HepG2 (cell line): ENCODE measurements around the gene ANKS3. TPM values are rescaled to one million over a fixed set of nuclear protein-coding genes. Genes with fewer than 3 reads are reported as not detected.

Experiments used
- KAT7 ChIP-seq: IDR thresholded peaks from 2 replicates; pipeline ENCODE4 v1.6.1; 2018; ENCODE audit warnings: borderline replicate concordance, missing compliant biosample characterization
- KMT2A ChIP-seq: sonication (generic); formaldehyde crosslinking; IDR thresholded peaks from 2 replicates; pipeline ENCODE4 v1.4.0; 2020; ENCODE audit warnings: missing genetic modification reagents
- NFIC ChIP-seq: IDR thresholded peaks from 2 replicates; pipeline ENCODE4 v1.6.1; 2012; ENCODE audit warnings: mild to moderate bottlenecking, low read length, inconsistent platforms
- REL ChIP-seq: sonication (generic); formaldehyde crosslinking; conservative IDR thresholded peaks from 2 replicates; pipeline ENCODE4 v1.8.0; 2022; ENCODE audit warnings: mild to moderate bottlenecking, missing genetic modification reagents, moderate library complexity
- SAFB2 ChIP-seq: sonication (generic); formaldehyde crosslinking; IDR thresholded peaks from 2 replicates; pipeline ENCODE4 v1.5.1; 2020; ENCODE audit warnings: missing genetic modification reagents, low read depth, mild to moderate bottlenecking, borderline replicate concordance
- SMARCC2 ChIP-seq: fragments of 450-650 bp; IDR thresholded peaks from 2 replicates; pipeline ENCODE4 v1.6.1; 2017; ENCODE audit warnings: antibody characterized with exemption, mild to moderate bottlenecking
- SP1 ChIP-seq, 2 experiments: fragments of 450-650 bp in 1 of 2; sonication (generic) in 1 of 2; formaldehyde crosslinking in 1 of 2; IDR thresholded peaks; 2 replicates each; pipeline versions ENCODE4 v1.4.0 to v1.6.1; 2016 to 2020; ENCODE audit warnings: missing genetic modification reagents in 1 of 2
- TAF15 ChIP-seq: fragments of 200-400 bp; formaldehyde crosslinking; IDR thresholded peaks from one replicate; pipeline ENCODE4 v1.6.1; 2018; ENCODE audit warnings: mild to moderate bottlenecking, low read depth, low read length; ENCODE audit not compliant: poor library complexity, severe bottlenecking
- TBX3 ChIP-seq: fragments of 450-650 bp; IDR thresholded peaks from 2 replicates; pipeline ENCODE4 v1.6.1; 2017; ENCODE audit warnings: antibody characterized with exemption, mild to moderate bottlenecking, inconsistent platforms, borderline replicate concordance
- TOPORS ChIP-seq: sonication (generic); formaldehyde crosslinking; IDR thresholded peaks from 2 replicates; pipeline ENCODE4 v1.8.0; 2023; ENCODE audit warnings: mild to moderate bottlenecking, missing genetic modification reagents
- ZNF292 ChIP-seq: sonication (generic); formaldehyde crosslinking; IDR thresholded peaks from 2 replicates; pipeline ENCODE4 v1.8.1; 2022; ENCODE audit warnings: mild to moderate bottlenecking, low read depth, missing genetic modification reagents, borderline replicate concordance
- ZNF326 ChIP-seq: sonication (generic); formaldehyde crosslinking; IDR thresholded peaks from 2 replicates; pipeline ENCODE4 v1.4.0; 2020; ENCODE audit warnings: missing genetic modification reagents, borderline replicate concordance
- ZNF33B ChIP-seq: sonication (generic); formaldehyde crosslinking; IDR thresholded peaks from 2 replicates; pipeline ENCODE4 v1.5.1; 2020; ENCODE audit warnings: mild to moderate bottlenecking, missing genetic modification reagents
- ZNF431 ChIP-seq: sonication (generic); formaldehyde crosslinking; IDR thresholded peaks from 2 replicates; pipeline ENCODE4 v1.9.0; 2022; ENCODE audit warnings: missing genetic modification reagents, low read depth, mild to moderate bottlenecking, borderline replicate concordance
- ZNF432 ChIP-seq: sonication (generic); formaldehyde crosslinking; IDR thresholded peaks from 2 replicates; pipeline ENCODE4 v1.5.0; 2020; ENCODE audit warnings: missing genetic modification reagents, mild to moderate bottlenecking, borderline replicate concordance
- ZNF781 ChIP-seq: sonication (generic); formaldehyde crosslinking; IDR thresholded peaks from 2 replicates; pipeline ENCODE4 v1.5.1; 2020; ENCODE audit warnings: borderline replicate concordance, mild to moderate bottlenecking, missing genetic modification reagents; ENCODE audit errors: not compliant biosample characterization
- polyA plus RNA-seq, 8 experiments: library from polyadenylated mRNA; depleted of rRNA in 3 of 8; stranded (reverse) in 7 of 8; unstranded in 1 of 8; fragments of >200 nt; fragmentation: Illumina TruSeq in 4 of 8; extraction: Trizol in 4 of 8; gene quantifications; 2 replicates each; pipeline versions ENCODE4 v1.2.1 to v1.2.3, GENCODE V29; 2011 to 2016; ENCODE audit warnings: low read depth in 4 of 8, missing spikeins in 1 of 8, mixed read lengths in 1 of 8; ENCODE audit not compliant: insufficient read depth in 1 of 8
- total RNA-seq, 5 experiments: library from RNA; depleted of rRNA; stranded (reverse); fragments of >200 nt; fragmentation: Illumina TruSeq; extraction: Trizol; gene quantifications; 2 replicates each; pipeline ENCODE4 v1.2.3, GENCODE V29; 2016; ENCODE audit warnings: low read depth in 1 of 5
- TF ChIP-seq, protein P1 (sequence below): sonication (generic); formaldehyde crosslinking; IDR thresholded peaks from 2 replicates; pipeline ENCODE4 v1.4.0; 2020; ENCODE audit warnings: missing genetic modification reagents, mild to moderate bottlenecking, borderline replicate concordance
- TF ChIP-seq, protein P2 (sequence below): sonication (generic); formaldehyde crosslinking; IDR thresholded peaks from 2 replicates; pipeline ENCODE4 v1.8.1; 2023; ENCODE audit warnings: mild to moderate bottlenecking, missing genetic modification reagents
- TF ChIP-seq, protein P3 (sequence below): IDR thresholded peaks from 2 replicates; pipeline ENCODE4 v1.6.1; 2016; ENCODE audit warnings: missing genetic modification reagents, missing compliant biosample characterization
- TF ChIP-seq, protein P4 (sequence below): sonication (generic); formaldehyde crosslinking; IDR thresholded peaks from 2 replicates; pipeline ENCODE4 v1.4.0; 2020; ENCODE audit warnings: mild to moderate bottlenecking, missing genetic modification reagents

ANKS3 gene
- total and polyA plus RNA-seq, 2 of the 13 experiments (the other 11 are each of a cell fraction or from before 2014, with no cell fraction given), result 11.4 to 15.9 TPM

DNA sequence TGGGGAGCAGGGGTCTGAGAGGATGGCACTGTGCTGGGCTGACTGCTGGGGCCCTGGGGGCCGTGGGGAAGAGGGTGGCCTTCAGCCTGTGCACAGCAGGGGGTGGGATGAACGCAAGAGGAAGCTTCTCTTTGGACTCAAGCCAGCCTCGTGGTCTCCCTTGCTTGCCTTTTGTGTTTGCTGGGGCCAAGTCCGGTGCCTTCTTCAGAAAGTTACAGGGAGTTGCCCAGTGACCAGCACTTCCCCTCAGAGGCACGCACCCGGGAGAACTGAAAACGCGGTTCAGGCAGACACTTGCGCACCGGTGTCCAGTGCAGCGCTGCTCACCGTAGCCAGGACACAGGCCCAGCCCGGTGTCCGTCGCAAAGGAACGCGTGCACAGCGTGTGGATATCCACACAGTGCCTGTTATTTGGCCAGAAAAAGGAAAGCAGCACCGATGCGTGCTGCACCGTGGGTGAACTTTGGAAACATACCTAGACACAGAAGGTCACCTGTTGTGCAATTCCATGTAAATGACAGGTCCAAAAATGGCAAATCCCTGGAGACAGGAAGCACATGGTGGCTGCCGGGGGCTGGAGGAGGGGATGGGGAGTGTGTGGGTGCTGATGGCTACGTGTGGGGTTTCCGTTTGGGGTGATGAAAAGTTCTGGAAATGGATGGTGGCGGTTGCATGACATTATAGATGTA lies 70.2 kb downstream of the ANKS3 start (continued):
- TF ChIP-seq SAFB2 (CRISPR knock-in tag) (0 out of 2 replicates have a peak, but pooled peaks have one; percentile 34), ZNF33B (CRISPR knock-in tag) (peak; percentile 94), SP1 (IDR thresholded peaks at IDR 0.05) (no peak), SP1 (CRISPR knock-in tag; IDR thresholded peaks at IDR 0.05) (peak; percentile 36; the same call in 1 of the 2 replicates), SMARCC2 (no peak), ZNF326 (CRISPR knock-in tag) (no peak), NFIC (peak; percentile 81; the same call in 1 of the 2 replicates), KMT2A (peak; percentile 75), ZNF432 (CRISPR knock-in tag) (no peak), TAF15 (no peak), KAT7 (CRISPR knock-in tag) (peak; percentile 86; the same call in 1 of the 2 replicates), ZNF292 (peak; percentile 90), TBX3 (peak; percentile 52; the same call in 1 of the 2 replicates), ZNF781 (CRISPR knock-in tag) (peak; percentile 88), REL (0 out of 2 replicates have a peak, but pooled peaks have one; percentile 22), TOPORS (CRISPR knock-in tag) (0 out of 2 replicates have a peak, but pooled peaks have one; percentile 72), ZNF431 (peak; percentile 97)
- TF ChIP-seq, protein P1, sequence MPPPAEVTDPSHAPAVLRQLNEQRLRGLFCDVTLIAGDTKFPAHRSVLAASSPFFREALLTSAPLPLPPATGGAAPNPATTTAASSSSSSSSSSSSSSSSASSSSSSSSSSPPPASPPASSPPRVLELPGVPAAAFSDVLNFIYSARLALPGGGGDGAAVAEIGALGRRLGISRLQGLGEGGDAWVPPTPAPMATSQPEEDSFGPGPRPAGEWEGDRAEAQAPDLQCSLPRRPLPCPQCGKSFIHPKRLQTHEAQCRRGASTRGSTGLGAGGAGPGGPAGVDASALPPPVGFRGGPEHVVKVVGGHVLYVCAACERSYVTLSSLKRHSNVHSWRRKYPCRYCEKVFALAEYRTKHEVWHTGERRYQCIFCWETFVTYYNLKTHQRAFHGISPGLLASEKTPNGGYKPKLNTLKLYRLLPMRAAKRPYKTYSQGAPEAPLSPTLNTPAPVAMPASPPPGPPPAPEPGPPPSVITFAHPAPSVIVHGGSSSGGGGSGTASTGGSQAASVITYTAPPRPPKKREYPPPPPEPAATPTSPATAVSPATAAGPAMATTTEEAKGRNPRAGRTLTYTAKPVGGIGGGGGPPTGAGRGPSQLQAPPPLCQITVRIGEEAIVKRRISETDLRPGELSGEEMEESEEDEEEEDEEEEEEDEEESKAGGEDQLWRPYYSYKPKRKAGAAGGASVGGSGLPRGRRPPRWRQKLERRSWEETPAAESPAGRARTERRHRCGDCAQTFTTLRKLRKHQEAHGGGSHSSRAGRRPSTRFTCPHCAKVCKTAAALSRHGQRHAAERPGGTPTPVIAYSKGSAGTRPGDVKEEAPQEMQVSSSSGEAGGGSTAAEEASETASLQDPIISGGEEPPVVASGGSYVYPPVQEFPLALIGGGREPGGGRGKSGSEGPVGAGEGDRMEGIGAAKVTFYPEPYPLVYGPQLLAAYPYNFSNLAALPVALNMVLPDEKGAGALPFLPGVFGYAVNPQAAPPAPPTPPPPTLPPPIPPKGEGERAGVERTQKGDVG, result peak; percentile 95; the same call in 1 of the 2 replicates
- TF ChIP-seq, protein P2, sequence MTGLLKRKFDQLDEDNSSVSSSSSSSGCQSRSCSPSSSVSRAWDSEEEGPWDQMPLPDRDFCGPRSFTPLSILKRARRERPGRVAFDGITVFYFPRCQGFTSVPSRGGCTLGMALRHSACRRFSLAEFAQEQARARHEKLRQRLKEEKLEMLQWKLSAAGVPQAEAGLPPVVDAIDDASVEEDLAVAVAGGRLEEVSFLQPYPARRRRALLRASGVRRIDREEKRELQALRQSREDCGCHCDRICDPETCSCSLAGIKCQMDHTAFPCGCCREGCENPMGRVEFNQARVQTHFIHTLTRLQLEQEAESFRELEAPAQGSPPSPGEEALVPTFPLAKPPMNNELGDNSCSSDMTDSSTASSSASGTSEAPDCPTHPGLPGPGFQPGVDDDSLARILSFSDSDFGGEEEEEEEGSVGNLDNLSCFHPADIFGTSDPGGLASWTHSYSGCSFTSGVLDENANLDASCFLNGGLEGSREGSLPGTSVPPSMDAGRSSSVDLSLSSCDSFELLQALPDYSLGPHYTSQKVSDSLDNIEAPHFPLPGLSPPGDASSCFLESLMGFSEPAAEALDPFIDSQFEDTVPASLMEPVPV (CRISPR knock-in tag), result peak; percentile 83; the same call in 1 of the 2 replicates
- TF ChIP-seq, protein P3, sequence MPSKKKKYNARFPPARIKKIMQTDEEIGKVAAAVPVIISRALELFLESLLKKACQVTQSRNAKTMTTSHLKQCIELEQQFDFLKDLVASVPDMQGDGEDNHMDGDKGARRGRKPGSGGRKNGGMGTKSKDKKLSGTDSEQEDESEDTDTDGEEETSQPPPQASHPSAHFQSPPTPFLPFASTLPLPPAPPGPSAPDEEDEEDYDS (CRISPR knock-in tag), result peak; percentile 61; the same call in 1 of the 2 replicates
- TF ChIP-seq, protein P4, sequence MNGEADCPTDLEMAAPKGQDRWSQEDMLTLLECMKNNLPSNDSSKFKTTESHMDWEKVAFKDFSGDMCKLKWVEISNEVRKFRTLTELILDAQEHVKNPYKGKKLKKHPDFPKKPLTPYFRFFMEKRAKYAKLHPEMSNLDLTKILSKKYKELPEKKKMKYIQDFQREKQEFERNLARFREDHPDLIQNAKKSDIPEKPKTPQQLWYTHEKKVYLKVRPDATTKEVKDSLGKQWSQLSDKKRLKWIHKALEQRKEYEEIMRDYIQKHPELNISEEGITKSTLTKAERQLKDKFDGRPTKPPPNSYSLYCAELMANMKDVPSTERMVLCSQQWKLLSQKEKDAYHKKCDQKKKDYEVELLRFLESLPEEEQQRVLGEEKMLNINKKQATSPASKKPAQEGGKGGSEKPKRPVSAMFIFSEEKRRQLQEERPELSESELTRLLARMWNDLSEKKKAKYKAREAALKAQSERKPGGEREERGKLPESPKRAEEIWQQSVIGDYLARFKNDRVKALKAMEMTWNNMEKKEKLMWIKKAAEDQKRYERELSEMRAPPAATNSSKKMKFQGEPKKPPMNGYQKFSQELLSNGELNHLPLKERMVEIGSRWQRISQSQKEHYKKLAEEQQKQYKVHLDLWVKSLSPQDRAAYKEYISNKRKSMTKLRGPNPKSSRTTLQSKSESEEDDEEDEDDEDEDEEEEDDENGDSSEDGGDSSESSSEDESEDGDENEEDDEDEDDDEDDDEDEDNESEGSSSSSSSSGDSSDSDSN (CRISPR knock-in tag), result peak; percentile 74
